ENCODE results near the gene HOXB2. TPM values are rescaled to one million over a fixed set of nuclear protein-coding genes. Genes with fewer than 3 reads are reported as not detected.

The HOXB2 gene
- polyA plus RNA-seq, 1 donor from 2014 or later = not detected

DNA sequence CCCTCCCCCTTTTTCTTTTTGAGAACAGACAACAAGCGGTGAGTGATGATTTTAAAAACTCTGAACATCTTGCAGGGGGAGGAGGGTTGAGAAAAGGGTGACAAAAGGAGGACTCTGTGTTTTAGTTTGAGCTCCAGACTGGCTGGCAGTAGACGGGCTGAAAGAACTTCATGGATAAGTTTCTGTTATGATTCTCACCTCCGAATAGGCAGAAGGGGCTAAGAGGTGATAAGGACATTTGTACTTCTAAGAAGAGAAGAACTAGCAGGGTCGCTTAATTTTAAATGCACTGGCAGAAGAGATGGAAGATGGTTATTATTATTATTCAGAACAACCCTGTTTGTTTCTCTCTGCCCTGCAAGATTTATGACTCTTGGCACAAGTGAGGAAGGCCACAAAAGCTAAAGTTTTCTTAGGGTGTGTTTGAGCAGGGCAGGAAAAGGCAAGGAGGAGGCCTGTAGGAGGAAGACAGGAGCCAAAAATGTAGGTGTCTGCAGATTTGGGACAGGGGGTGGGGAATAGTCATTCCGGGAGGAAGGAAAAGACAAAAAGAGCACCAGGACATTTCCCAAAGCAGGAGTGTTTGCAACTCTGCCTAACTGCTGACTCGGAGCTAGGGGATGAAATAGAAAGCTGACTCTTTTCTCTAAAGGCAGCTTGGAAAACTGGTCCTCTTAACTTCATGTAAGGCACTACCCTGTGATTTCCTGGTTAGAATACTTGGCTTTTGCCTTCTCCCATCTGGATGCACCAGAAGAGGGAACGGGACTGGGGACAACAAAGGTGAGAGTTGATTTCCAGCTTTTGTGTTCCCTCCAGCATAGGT is 11.9 kb upstream of the HOXB2 start:
- Histone ChIP-seq H4K20me1 (ENCODE audit: insufficient read depth) (no peaks in the 10 kb centered on the region), H3K27ac (ENCODE audit: low read length) (no peak overlapping the region)

DNA sequence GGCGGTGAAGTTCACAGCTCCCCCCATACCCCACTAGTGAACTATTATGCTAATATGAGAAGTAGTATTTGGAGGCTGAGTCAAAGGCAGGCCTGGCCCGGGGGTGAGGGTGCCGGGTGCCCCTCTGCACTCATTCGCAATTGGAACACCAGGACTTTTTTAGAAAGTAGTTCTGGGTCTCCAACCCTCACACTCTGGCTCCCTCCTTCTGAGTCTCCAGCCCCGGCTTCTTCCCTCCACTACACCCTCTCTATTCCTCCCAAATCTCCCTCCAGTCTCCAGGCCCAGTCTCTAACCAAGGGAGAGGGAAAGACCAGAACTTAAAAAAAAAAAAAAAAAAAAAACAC is 11.3 kb upstream of the HOXB2 start:
- H3K27me3 ChIP-seq (ENCODE audit: insufficient read depth, low read depth, low read length) = peaks cover 99% of the 10 kb centered on the region
- H3K9me3 ChIP-seq (ENCODE audit: low read length) = no peaks in the 10 kb centered on the region
- no peak for TF ChIP-seq EP300 (conservative IDR thresholded peaks at IDR 0.05; ENCODE audit: poor library complexity, severe bottlenecking)
- no peak for TF ChIP-seq TAF1 (IDR thresholded peaks at IDR 0.05; ENCODE audit: low read depth)
- H3K4me3 ChIP-seq (ENCODE audit: low read length) = no peak overlapping the region
- no peaks in the 10 kb centered on the region for H4K20me1 ChIP-seq (ENCODE audit: insufficient read depth)
- no peaks in the 10 kb centered on the region for H3K79me2 ChIP-seq (replicated peaks; ENCODE audit: insufficient read depth, low read length)
- no peaks in the 10 kb centered on the region for H3F3A ChIP-seq (ENCODE audit: insufficient read depth, low read length, poor library complexity, severe bottlenecking)
- no peak overlapping the region for H2AFZ ChIP-seq (ENCODE audit: low read depth, low read length)
- H3K4me2 ChIP-seq (ENCODE audit: low read length) = no peak overlapping the region
- no peak overlapping the region for H3K27ac ChIP-seq (ENCODE audit: low read length)
- no peak overlapping the region for H3K9ac ChIP-seq (ENCODE audit: low read length)
- no peaks in the 10 kb centered on the region for H3K9me2 ChIP-seq (ENCODE audit: insufficient read depth, low read length)
- H3K36me3 ChIP-seq (ENCODE audit: insufficient read depth, low read length) = no peaks in the 10 kb centered on the region

More for the DNA sequence above, 11.9 kb upstream of the HOXB2 start:
- no peak overlapping the region for H3K9ac ChIP-seq (ENCODE audit: low read length)
- no peaks in the 10 kb centered on the region for H3F3A ChIP-seq (ENCODE audit: insufficient read depth, low read length, poor library complexity, severe bottlenecking)
- H3K9me3 ChIP-seq (ENCODE audit: low read length) = no peaks in the 10 kb centered on the region
- peaks cover 99% of the 10 kb centered on the region for H3K27me3 ChIP-seq (ENCODE audit: insufficient read depth, low read depth, low read length)
- H3K4me2 ChIP-seq (ENCODE audit: low read length) = no peak overlapping the region
- no peaks in the 10 kb centered on the region for H3K36me3 ChIP-seq (ENCODE audit: insufficient read depth, low read length)
- no peak for TF ChIP-seq SMC3 (conservative IDR thresholded peaks at IDR 0.05; ENCODE audit: poor library complexity)
- H3K79me2 ChIP-seq (replicated peaks; ENCODE audit: insufficient read depth, low read length) = no peaks in the 10 kb centered on the region
- H2AFZ ChIP-seq (ENCODE audit: low read depth, low read length) = no peak overlapping the region
- no peaks in the 10 kb centered on the region for H3K9me2 ChIP-seq (ENCODE audit: insufficient read depth, low read length)
- H3K4me3 ChIP-seq (ENCODE audit: low read length) = no peak overlapping the region

DNA sequence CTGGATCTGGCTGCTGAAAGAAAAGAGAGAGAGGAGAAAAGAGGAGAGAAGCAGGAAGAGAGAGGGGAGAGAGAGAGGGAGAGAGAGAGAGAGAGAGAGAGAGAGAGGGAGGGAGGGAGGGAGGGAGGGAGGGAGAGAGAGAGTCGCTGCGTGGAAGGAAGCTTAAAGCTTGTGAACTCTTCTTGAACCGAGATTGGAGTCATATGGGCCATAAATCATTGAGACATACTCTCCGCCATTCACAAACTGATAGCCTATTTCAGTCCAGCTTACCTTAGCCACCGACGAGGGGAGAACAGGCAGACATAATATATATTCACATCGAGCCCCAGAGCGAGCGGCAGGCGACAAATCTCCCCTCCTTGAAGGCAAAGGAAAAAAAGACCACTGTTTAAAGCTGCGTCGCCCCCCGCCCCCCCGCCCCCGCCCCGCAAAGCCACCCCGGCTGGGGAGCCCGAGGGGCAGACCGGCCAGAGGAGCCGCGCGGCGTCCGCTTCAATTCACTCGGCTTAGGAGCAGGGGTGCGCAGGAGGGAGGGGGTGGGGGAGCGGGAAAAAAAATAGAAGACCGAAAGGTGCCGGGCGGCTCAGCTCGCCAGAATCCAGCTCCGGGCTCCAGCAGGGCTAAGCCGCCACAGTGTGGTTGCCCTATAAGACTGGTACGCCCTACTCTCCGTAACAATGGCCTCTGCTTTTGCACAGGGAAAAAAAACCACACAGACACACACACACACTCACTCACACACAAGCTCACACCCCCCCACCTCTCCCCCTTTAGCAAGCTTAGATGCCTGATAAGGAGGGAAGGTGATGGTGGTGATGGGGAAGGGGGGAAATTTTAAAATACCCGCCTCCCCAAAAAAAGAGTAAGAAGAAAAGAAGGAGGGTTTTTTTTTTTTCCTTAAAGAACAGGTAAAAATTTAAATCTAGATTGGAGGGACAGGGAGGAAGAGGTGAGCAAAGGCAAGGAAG is 10.6 kb upstream of the HOXB2 start:
- Histone ChIP-seq H3K9me2 (ENCODE audit: insufficient read depth, low read length) (no peaks in the 10 kb centered on the region), H3K9me3 (ENCODE audit: low read length) (no peaks in the 10 kb centered on the region), H2AFZ (ENCODE audit: low read depth, low read length) (no peak overlapping the region), H3K36me3 (ENCODE audit: insufficient read depth, low read length) (no peaks in the 10 kb centered on the region), H3K4me2 (ENCODE audit: low read length) (no peak overlapping the region), H3K27ac (ENCODE audit: low read length) (no peak overlapping the region), H3K4me3 (ENCODE audit: low read length) (no peak overlapping the region), H3K27me3 (ENCODE audit: insufficient read depth, low read depth, low read length) (peaks cover 99% of the 10 kb centered on the region), H3F3A (ENCODE audit: insufficient read depth, low read length, poor library complexity, severe bottlenecking) (no peaks in the 10 kb centered on the region), H3K79me2 (replicated peaks; ENCODE audit: insufficient read depth, low read length) (no peaks in the 10 kb centered on the region), H3K9ac (ENCODE audit: low read length) (no peak overlapping the region), H4K20me1 (ENCODE audit: insufficient read depth) (no peaks in the 10 kb centered on the region)
- TF ChIP-seq EP300 (conservative IDR thresholded peaks at IDR 0.05; ENCODE audit: poor library complexity, severe bottlenecking) (no peak), CTCF (IDR thresholded peaks at IDR 0.05; ENCODE audit: poor library complexity, severe bottlenecking) (no peak)
